Suprapubic skin (tissue), 4 donors: ENCODE data around the gene TMPRSS13. TPM values are rescaled to one million over a fixed set of nuclear protein-coding genes. Genes with fewer than 3 reads are reported as not detected.

Source experiments
- DNase-seq, 2 donors: peaks; one replicate each; pipeline ENCODE4 v3.0.0-alpha.2; 2019; ENCODE audit warnings: low spot score in 2 of 2
- H3K27ac ChIP-seq: fragments of 200-600 bp; sonication (generic); one replicate; pipeline ENCODE4 v1.5.1; 2019
- H3K27me3 ChIP-seq: fragments of 200-600 bp; sonication (generic); one replicate; pipeline ENCODE4 v1.5.1; 2019
- H3K36me3 ChIP-seq: fragments of 200-600 bp; sonication (generic); one replicate; pipeline ENCODE4 v1.5.1; 2019
- H3K4me1 ChIP-seq: fragments of 200-600 bp; sonication (generic); one replicate; pipeline ENCODE4 v1.5.1; 2019
- H3K4me3 ChIP-seq: fragments of 200-600 bp; sonication (generic); one replicate; pipeline ENCODE4 v1.5.1; 2019; ENCODE audit warnings: mild to moderate bottlenecking
- H3K9me3 ChIP-seq: fragments of 200-600 bp; sonication (generic); one replicate; pipeline ENCODE4 v1.5.1; 2019
- CTCF ChIP-seq, 2 donors: fragments of 200-600 bp in 1 of 2; fragments of 450-650 bp in 1 of 2; sonication (generic) in 1 of 2; IDR thresholded peaks; one replicate each; pipeline ENCODE4 v1.5.1; 2016 to 2019; ENCODE audit warnings: antibody characterized with exemption in 2 of 2, mild to moderate bottlenecking in 1 of 2, moderate library complexity in 1 of 2
- EP300 ChIP-seq: sonication (generic); formaldehyde crosslinking; IDR thresholded peaks from one replicate; pipeline ENCODE4 v1.6.1; 2017; ENCODE audit warnings: antibody characterized with exemption
- POLR2A ChIP-seq, 2 donors: fragments of 450-650 bp; IDR thresholded peaks; one replicate each; pipeline ENCODE4 v1.6.1; 2017; ENCODE audit warnings: antibody characterized with exemption in 2 of 2, mild to moderate bottlenecking in 2 of 2, moderate library complexity in 2 of 2
- POLR2AphosphoS5 ChIP-seq, 3 donors: sonication (generic); formaldehyde crosslinking; IDR thresholded peaks; one replicate each; pipeline ENCODE4 v1.6.1; 2017; ENCODE audit warnings: antibody characterized with exemption in 3 of 3
- whole genome bisulfite sequencing: methylation state at CpG from one replicate; pipeline ENCODE4 v1.1.5; 2018; 5-methylcytosine and 5-hydroxymethylcytosine counted together
- total RNA-seq, 4 donors: library from RNA; depleted of rRNA; stranded (reverse); fragments of >200 nt; gene quantifications; one replicate each; pipeline ENCODE4 v1.1.0, GENCODE V29; 2016

Gene TMPRSS13
- total RNA-seq, 4 donors from 2014 or later, result 24.7 to 92.0 (median 73.1) TPM

- 56% methylated on average over 12 of the region's 12 CpGs for WGBS
- H3K9me3 ChIP-seq, result no peaks in the 10 kb centered on the region
- no peak overlapping the region for H3K4me3 ChIP-seq
- no peaks in the 10 kb centered on the region for H3K36me3 ChIP-seq
- TF ChIP-seq POLR2A (IDR thresholded peaks at IDR 0.05) (no peak), CTCF (IDR thresholded peaks at IDR 0.05) (no peak), EP300 (no peak), POLR2AphosphoS5 (IDR thresholded peaks at IDR 0.05) (no peak)
- H3K27me3 ChIP-seq, result peaks cover 51% of the 10 kb centered on the region
- peaks cover 48% of the 10 kb centered on the region for H3K4me1 ChIP-seq
- DNase-seq, result no peak
- no peak overlapping the region for H3K27ac ChIP-seq
Observed at GRCh38 chr11:117872420-117872961, 56.7 kb downstream of the TMPRSS13 start.

- Histone ChIP-seq H3K36me3 (no peaks in the 10 kb centered on the region), H3K27ac (no peak overlapping the region), H3K4me3 (no peak overlapping the region), H3K9me3 (no peaks in the 10 kb centered on the region), H3K4me1 (peaks cover 43% of the 10 kb centered on the region), H3K27me3 (peaks cover 44% of the 10 kb centered on the region)
- 75% methylated on average over 4 of the region's 5 CpGs for WGBS
- no peak for DNase-seq
- no peak for TF ChIP-seq EP300
- no peak for TF ChIP-seq CTCF (IDR thresholded peaks at IDR 0.05)
- TF ChIP-seq POLR2A (IDR thresholded peaks at IDR 0.05), result no peak
- no peak for TF ChIP-seq POLR2AphosphoS5 (IDR thresholded peaks at IDR 0.05)
Observed at GRCh38 chr11:117871784-117872183, 57.4 kb downstream of the TMPRSS13 start.

GRCh38 chr11:117871160-117871559 is 58.0 kb downstream of the TMPRSS13 start:
- H3K36me3 ChIP-seq, result no peaks in the 10 kb centered on the region
- 63% methylated on average over 18 of the region's 18 CpGs for WGBS
- peaks cover 38% of the 10 kb centered on the region for H3K27me3 ChIP-seq
- no peak overlapping the region for H3K4me3 ChIP-seq
- H3K27ac ChIP-seq, result no peak overlapping the region
- no peak for DNase-seq
- TF ChIP-seq POLR2AphosphoS5 (IDR thresholded peaks at IDR 0.05), result no peak
- TF ChIP-seq CTCF (IDR thresholded peaks at IDR 0.05), result no peak
- TF ChIP-seq POLR2A (IDR thresholded peaks at IDR 0.05), result no peak
- no peak for TF ChIP-seq EP300
- peaks cover 37% of the 10 kb centered on the region for H3K4me1 ChIP-seq
- no peaks in the 10 kb centered on the region for H3K9me3 ChIP-seq

GRCh38 chr11:117870103-117870952 is 58.9 kb downstream of the TMPRSS13 start:
- peaks cover 29% of the 10 kb centered on the region for H3K4me1 ChIP-seq
- no peak overlapping the region for H3K4me3 ChIP-seq
- H3K9me3 ChIP-seq, result no peaks in the 10 kb centered on the region
- 78% methylated on average over 9 of the region's 9 CpGs for WGBS
- H3K36me3 ChIP-seq, result no peaks in the 10 kb centered on the region
- no peak for DNase-seq
- no peak overlapping the region for H3K27ac ChIP-seq
- peaks cover 30% of the 10 kb centered on the region for H3K27me3 ChIP-seq
- TF ChIP-seq POLR2A (IDR thresholded peaks at IDR 0.05) (no peak), EP300 (no peak), POLR2AphosphoS5 (IDR thresholded peaks at IDR 0.05) (no peak), CTCF (IDR thresholded peaks at IDR 0.05) (no peak)

GRCh38 chr11:117869604-117870003 is 59.6 kb downstream of the TMPRSS13 start:
- 63% methylated on average over 4 of the region's 4 CpGs for WGBS
- TF ChIP-seq POLR2AphosphoS5 (IDR thresholded peaks at IDR 0.05), result no peak
- TF ChIP-seq POLR2A (IDR thresholded peaks at IDR 0.05), result no peak
- no peak for TF ChIP-seq EP300
- TF ChIP-seq CTCF (IDR thresholded peaks at IDR 0.05), result no peak
- Histone ChIP-seq H3K9me3 (no peaks in the 10 kb centered on the region), H3K27ac (no peak overlapping the region), H3K4me1 (peaks cover 22% of the 10 kb centered on the region), H3K36me3 (no peaks in the 10 kb centered on the region), H3K4me3 (no peak overlapping the region), H3K27me3 (peaks cover 22% of the 10 kb centered on the region)
- DNase-seq, result no peak
